ENCODE data around the gene ZSCAN25.
A peak's percentile ranks its signal among the peaks of the same experiment; 100 is the strongest.
"Not testable (repeated sequence)": the region's sequence is repeated elsewhere in the genome, so short reads cannot be mapped to it uniquely, and the experiment has no call there.

ZSCAN25 gene

DNA sequence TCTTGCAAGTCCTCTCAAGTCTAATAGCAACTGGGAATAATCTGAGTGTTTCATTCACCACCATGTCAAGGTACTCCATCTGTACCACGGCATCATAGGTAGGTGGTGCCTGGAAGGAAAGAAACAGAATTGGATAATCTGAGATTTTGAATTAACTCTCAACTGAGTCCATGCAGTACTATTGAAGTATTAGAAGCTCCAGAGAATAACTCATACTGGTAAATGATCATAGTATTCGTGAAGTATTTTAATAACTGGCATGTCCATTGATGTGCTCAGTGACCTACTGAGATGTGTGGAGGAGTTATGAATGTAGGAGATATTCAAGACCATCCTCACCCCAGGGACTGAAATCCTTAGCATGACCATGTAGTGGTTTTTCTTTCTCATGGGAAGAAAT lies 35.9 kb downstream of the ZSCAN25 start:
- DNase-seq: no peak

DNA sequence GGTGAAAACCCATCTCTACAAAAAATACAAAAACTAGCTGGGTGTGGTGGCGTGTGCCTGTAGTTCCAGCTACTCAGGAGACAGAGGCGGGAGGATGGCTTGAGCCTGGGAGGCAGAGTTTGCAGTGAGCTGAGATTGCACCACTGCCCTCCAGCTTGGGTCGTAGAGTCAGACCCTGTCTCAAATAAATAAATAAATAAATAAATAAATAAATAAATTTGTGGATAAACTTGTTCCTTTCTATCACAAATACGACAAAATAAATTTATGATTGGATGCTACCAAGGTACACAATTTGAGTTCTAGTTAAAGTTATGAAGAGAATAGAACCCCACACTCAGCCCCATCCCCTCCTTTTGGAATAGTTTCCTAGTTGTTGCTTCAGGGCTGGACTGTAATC lies 36.5 kb downstream of the ZSCAN25 start:
- not testable (repeated sequence) for DNase-seq

DNA sequence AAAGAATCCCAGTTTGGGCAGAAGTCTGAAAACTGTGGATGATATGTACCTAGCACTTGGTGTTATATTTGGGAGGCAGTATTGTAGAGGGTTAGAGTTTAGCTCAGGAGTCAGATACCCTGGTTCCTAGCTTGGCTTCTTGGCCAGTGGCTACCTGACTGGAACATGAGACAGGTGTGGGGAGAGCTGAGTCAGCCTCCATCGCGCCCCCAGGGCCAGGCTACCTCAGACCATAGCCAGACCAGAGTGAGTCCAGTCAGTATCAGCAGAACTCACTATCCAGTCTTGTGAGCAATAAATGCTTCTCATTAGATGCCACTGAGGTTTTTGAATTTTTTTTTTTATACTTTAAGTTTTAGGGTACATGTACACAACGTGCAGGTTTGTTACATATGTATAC lies 37.0 kb downstream of the ZSCAN25 start:
- DNase-seq: no peak

GRCh38 chr7:99654626-99655025 lies 37.9 kb downstream of the ZSCAN25 start:
- DNase-seq: not testable (repeated sequence)

- not testable (repeated sequence) for DNase-seq
Measured at GRCh38 chr7:99657879-99658278, 41.1 kb downstream of the ZSCAN25 start.

GRCh38 chr7:99665312-99666012 lies 48.7 kb downstream of the ZSCAN25 start:
- DNase-seq: peak; percentile 85

- peak; percentile 90 for DNase-seq
Measured at GRCh38 chr7:99666013-99666395, 49.3 kb downstream of the ZSCAN25 start.

DNA sequence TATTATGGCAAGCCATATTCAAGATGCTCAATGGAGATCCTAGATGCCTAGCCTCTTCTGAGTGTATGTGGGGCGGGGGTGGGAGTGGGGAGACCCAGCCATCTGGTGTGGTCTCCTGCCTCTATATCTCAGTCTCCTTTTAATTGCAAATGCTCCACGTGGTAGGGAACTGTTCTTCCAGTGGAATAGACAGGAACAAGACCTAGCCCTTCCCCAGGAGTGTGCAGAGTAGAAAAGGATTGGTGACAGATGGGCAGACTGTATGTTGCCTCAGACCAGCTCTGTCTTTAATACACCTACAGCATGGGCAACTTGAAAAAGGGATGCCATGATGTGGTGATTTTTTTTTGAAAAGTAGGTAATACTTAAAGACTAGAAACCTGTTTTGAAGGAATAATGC lies 50.4 kb downstream of the ZSCAN25 start:
- no peak for DNase-seq

DNA sequence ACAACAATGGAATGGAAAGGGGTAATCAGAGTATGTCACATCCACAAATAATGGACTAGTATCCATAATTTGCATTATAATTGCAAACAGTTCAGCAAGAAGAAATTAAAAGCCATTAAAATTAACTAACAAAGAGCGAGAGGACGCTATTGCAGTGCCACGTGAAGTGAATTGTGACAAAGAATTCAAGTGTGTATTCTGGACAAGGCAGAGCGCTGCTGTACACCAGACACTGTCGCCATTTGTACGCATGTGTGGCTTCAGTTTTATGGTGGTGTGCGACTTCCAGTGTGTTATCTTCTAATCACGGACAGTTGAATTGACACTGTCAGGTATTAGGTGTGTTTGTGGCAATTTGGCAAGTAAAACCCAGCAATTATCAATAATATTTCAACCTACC lies 51.8 kb downstream of the ZSCAN25 start:
- DNase-seq: no peak

DNA sequence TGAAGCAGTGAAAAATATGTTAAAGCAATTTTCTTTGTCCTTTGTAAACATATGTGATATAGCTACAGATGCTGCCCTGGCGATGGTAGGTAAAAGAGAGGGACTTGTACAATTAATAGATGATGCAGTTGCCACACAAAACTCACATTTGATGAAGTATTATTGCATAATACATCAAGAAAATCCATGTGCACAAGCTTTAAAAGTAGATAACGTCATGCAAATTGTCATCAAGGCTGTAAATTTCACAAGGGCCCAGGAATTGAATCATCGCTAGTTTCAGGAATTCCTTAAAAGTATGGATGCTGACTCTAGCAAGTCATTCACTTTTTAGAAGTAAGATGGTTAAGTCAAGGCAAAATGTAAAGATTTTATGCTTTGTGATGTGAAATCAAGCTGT lies 53.0 kb downstream of the ZSCAN25 start:
- DNase-seq: no peak

DNA sequence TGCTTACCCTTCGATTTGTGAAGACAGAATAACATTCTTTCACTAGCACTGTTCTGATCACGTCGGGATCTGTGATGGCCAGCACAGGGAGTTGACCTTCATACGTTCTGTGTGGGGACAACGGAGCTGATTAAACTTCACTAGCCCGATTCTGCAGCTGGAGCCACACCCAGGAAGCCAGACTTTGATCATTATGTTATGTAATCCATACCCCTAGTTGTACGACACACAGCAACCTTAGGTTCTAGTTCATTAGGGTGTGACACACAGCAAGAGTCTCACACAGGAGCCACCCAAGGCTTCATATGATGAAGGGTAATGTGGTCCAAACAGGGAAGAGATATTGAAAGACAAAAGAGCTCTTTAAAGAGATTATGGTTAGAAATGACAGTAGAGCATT lies 55.8 kb downstream of the ZSCAN25 start:
- no peak for DNase-seq

GRCh38 chr7:99674995-99675742 lies 58.4 kb downstream of the ZSCAN25 start:
- DNase-seq: peak; percentile 45

DNA sequence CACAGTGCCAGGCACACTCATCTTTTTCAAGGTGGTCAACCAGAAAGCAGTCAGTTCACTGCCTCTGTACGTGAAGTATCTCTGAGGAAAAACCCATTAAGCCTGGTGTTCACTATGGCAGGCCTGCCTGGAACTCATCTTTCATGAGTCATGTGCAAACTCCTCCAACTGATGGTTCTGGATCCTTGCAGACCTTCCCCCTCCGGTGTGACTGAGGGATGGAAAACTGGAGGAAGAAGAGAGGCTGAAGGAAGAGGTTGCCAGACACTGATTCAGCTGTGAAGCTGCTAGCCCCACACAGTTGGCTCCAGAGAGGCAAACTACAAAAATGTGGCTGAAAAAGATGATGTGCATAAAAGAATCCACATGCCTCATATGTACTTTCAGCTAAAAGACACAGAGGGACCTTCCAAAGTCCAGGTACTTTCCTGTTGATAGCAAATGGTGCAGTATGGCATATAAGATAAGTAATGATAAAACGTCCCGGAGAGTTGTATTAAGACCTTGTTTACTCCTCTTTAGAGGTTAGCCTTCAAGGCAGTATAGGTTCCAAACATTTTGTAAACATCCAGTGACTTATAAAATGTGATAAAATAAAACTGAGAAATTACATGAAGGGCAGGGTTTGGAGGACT lies 60.4 kb downstream of the ZSCAN25 start:
- no peak for DNase-seq

- no peak for DNase-seq
Measured at GRCh38 chr7:99677648-99678045, 60.9 kb downstream of the ZSCAN25 start.

- peak; percentile 60 for DNase-seq
Measured at GRCh38 chr7:99679032-99679399, 62.3 kb downstream of the ZSCAN25 start.

DNA sequence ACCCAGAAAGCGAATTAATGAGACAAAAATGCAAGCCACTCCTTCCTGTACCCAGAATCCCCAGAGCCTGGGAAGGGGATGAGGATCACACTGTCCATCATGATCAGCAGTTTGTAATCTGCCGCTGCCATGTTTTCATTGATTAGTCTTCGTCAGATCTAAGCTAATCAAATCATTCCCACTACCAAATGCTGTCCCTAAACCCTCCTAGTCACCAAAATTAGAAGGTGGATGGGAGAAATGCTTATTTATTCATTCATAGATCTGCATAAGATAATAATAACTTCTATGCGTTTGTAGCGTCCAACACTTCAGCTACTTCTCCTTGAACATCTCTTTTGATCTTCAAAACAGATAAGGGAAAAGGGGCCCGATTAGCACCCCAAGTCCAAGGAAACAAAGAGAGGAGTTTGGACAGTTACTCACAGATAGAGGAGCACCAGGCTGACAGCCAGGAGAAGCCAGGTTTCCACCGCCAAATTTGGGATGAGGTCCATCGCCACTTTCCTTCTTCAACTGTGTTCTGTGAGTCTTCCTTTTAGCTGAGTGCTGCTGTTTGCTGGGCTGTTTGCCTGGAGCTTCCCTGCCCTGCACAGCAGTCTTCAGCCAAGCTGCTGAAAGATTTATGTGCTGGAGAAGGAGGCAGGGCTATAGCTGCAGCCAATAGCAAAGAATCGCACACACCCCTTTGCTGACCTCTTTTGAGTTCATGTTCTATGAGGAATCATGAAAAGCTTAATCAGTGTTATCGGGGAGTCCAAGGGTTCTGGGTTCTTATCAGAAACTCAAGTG lies 62.9 kb downstream of the ZSCAN25 start, which contains the start of gene CYP3A5:
Gene CYP3A5, minus strand, starts transcription at position 597 of the 792 bp plus-strand sequence. Its CDS starts 100 bp downstream, at position 497.
- DNase-seq: peak; percentile 50

Measured in OCI-M1 (cell line).